WERI-Rb-1 (cell line): Measurements from ENCODE around the gene TMEM86A.

Source experiments
- DNase-seq: peaks from one replicate; pipeline ENCODE4 v3.0.0-alpha.2; 2020
- H3K27ac ChIP-seq: fragments of 250-450 bp; sonication (Bioruptor Pico); 2 replicates; pipeline ENCODE4 v1.5.1; 2020; ENCODE audit warnings: mild to moderate bottlenecking, moderate library complexity
- H3K27me3 ChIP-seq: fragments of 250-450 bp; sonication (Bioruptor Pico); 2 replicates; pipeline ENCODE4 v1.5.1; 2021; ENCODE audit warnings: mild to moderate bottlenecking, low read depth, moderate library complexity; ENCODE audit not compliant: insufficient read depth, severe bottlenecking
- H3K36me3 ChIP-seq: fragments of 250-450 bp; sonication (Bioruptor Pico); 2 replicates; pipeline ENCODE4 v1.5.1; 2020; ENCODE audit warnings: mild to moderate bottlenecking, moderate library complexity
- H3K4me3 ChIP-seq: 2 replicates; pipeline ENCODE4 v1.5.1; 2011; ENCODE audit warnings: low read depth, mild to moderate bottlenecking, control low read depth, low read length
- H3K9me3 ChIP-seq: fragments of 250-450 bp; sonication (Bioruptor Pico); 2 replicates; pipeline ENCODE4 v1.5.1; 2021; ENCODE audit warnings: mild to moderate bottlenecking, moderate library complexity; ENCODE audit not compliant: severe bottlenecking
- CTCF ChIP-seq: IDR thresholded peaks from 2 replicates; pipeline ENCODE4 v1.5.1; 2011; ENCODE audit warnings: low read depth, mild to moderate bottlenecking, control low read depth, inconsistent platforms, low read length

The TMEM86A gene

GRCh38 chr11:18731441-18731840 lies 32.9 kb downstream of the TMEM86A start:
- TF ChIP-seq CTCF, result no peak
- Histone ChIP-seq H3K36me3 (no peaks in the 10 kb centered on the region), H3K9me3 (no peaks in the 10 kb centered on the region), H3K27me3 (no peaks in the 10 kb centered on the region), H3K27ac (no peak overlapping the region), H3K4me3 (no peak overlapping the region)
- DNase-seq, result no peak

- DNase-seq, result peak; percentile 66
- H3K27ac ChIP-seq, result no peak overlapping the region
- H3K4me3 ChIP-seq, result no peak overlapping the region
- H3K36me3 ChIP-seq, result no peaks in the 10 kb centered on the region
- TF ChIP-seq CTCF, result peak; percentile 87
- no peaks in the 10 kb centered on the region for H3K9me3 ChIP-seq
- H3K27me3 ChIP-seq, result no peaks in the 10 kb centered on the region
These were observed 33.6 kb downstream of the TMEM86A start for GRCh38 chr11:18731949-18732821.

- Histone ChIP-seq H3K27ac (no peak overlapping the region), H3K4me3 (no peak overlapping the region), H3K27me3 (no peaks in the 10 kb centered on the region), H3K36me3 (no peaks in the 10 kb centered on the region), H3K9me3 (no peaks in the 10 kb centered on the region)
- no peak for DNase-seq
- no peak for TF ChIP-seq CTCF
These were observed 34.6 kb downstream of the TMEM86A start for GRCh38 chr11:18733202-18733601.

GRCh38 chr11:18736590-18737148 lies 38.1 kb downstream of the TMEM86A start:
- H3K36me3 ChIP-seq, result no peaks in the 10 kb centered on the region
- no peaks in the 10 kb centered on the region for H3K27me3 ChIP-seq
- no peak for DNase-seq
- H3K27ac ChIP-seq, result no peak overlapping the region
- no peak for TF ChIP-seq CTCF
- H3K9me3 ChIP-seq, result no peaks in the 10 kb centered on the region
- no peak overlapping the region for H3K4me3 ChIP-seq

GRCh38 chr11:18737642-18738041 lies 39.1 kb downstream of the TMEM86A start:
- Histone ChIP-seq H3K9me3 (no peaks in the 10 kb centered on the region), H3K4me3 (no peak overlapping the region), H3K36me3 (no peaks in the 10 kb centered on the region), H3K27me3 (no peaks in the 10 kb centered on the region), H3K27ac (no peak overlapping the region)
- no peak for DNase-seq
- TF ChIP-seq CTCF, result no peak
